Activated CD4-positive, alpha-beta memory T cell treated with anti-CD3 and anti-CD28 coated beads for 36 hours (primary cell): ENCODE data around the gene CCDC6. TPM values are rescaled to one million over a fixed set of nuclear protein-coding genes. Genes with fewer than 3 reads are reported as not detected.

Source experiments
- CTCF ChIA-PET: fragments of 350-600 bp; sonication (Branson Sonifier 250); formaldehyde crosslinking; loops from one replicate; lab custom pipeline; 2021; ENCODE audit warnings: antibody characterized with exemption, inconsistent platforms; lab: Charles Lee
- POLR2A ChIA-PET: fragments of 350-600 bp; sonication (Branson Sonifier 250); formaldehyde crosslinking; loops from one replicate; lab custom pipeline; 2021; ENCODE audit warnings: antibody characterized with exemption; lab: Charles Lee
- DNase-seq: peaks from one replicate; pipeline ENCODE4 v3.0.0-alpha.2; 2020
- H3K27ac Mint-ChIP-seq: one replicate; pipeline ENCODE4 v1.8.0; 2021; ENCODE audit warnings: mixed read lengths
- H3K27me3 Mint-ChIP-seq: one replicate; pipeline ENCODE4 v1.8.0; 2021; ENCODE audit warnings: mixed read lengths
- H3K36me3 Mint-ChIP-seq: one replicate; pipeline ENCODE4 v1.8.0; 2021; ENCODE audit warnings: mixed read lengths
- H3K4me1 Mint-ChIP-seq: one replicate; pipeline ENCODE4 v1.8.0; 2021; ENCODE audit warnings: low read depth, mixed read lengths
- H3K4me3 Mint-ChIP-seq: one replicate; pipeline ENCODE4 v1.8.0; 2021; ENCODE audit warnings: mild to moderate bottlenecking, mixed read lengths
- H3K9me3 Mint-ChIP-seq: one replicate; pipeline ENCODE4 v1.8.0; 2021; ENCODE audit warnings: mixed read lengths
- intact Hi-C: fragments of 100-400 bp; cut with micrococcal nuclease; formaldehyde crosslinking; loops from one replicate; pipeline ENCODE4 v1.15.1; 2023
- total RNA-seq, 2 experiments: library from RNA; stranded (reverse); gene quantifications; one replicate each; pipeline ENCODE4 v1.2.3, GENCODE V29; 2021

CCDC6 gene
- total RNA-seq, 2 experiments from 2014 or later: 49.1 to 51.5 TPM

GRCh38 chr10:59926086-59926485, 19.7 kb upstream of the CCDC6 start:
- H3K4me3 Mint-ChIP-seq: no peak overlapping the region
- H3K9me3 Mint-ChIP-seq: peaks cover 22% of the 10 kb centered on the region
- ChIA-PET CTCF (no interaction called here), POLR2A (no interaction called here)
- peaks cover 11% of the 10 kb centered on the region for H3K27me3 Mint-ChIP-seq
- peaks cover 12% of the 10 kb centered on the region for H3K36me3 Mint-ChIP-seq
- DNase-seq: no peak
- no peak overlapping the region for H3K27ac Mint-ChIP-seq
- intact Hi-C loops: no loop called here
- no peaks in the 10 kb centered on the region for H3K4me1 Mint-ChIP-seq

GRCh38 chr10:59922907-59923306, 16.6 kb upstream of the CCDC6 start:
- no peaks in the 10 kb centered on the region for H3K4me1 Mint-ChIP-seq
- peaks cover 20% of the 10 kb centered on the region for H3K9me3 Mint-ChIP-seq
- peaks cover 12% of the 10 kb centered on the region for H3K36me3 Mint-ChIP-seq
- H3K27ac Mint-ChIP-seq: no peak overlapping the region
- intact Hi-C loops: no loop called here
- H3K27me3 Mint-ChIP-seq: peaks cover 20% of the 10 kb centered on the region
- POLR2A ChIA-PET: no interaction called here
- H3K4me3 Mint-ChIP-seq: no peak overlapping the region
- no peak for DNase-seq
- CTCF ChIA-PET: interaction anchor here (0.6 kb wide), 1 partner anchor 62 kb away, joined by 3 read pairs; no protein-coding TSS in a partner anchor

- Mint-ChIP-seq H3K27ac (no peak overlapping the region), H3K4me1 (no peaks in the 10 kb centered on the region), H3K36me3 (peaks cover 17% of the 10 kb centered on the region), H3K27me3 (peaks cover 18% of the 10 kb centered on the region), H3K4me3 (no peak overlapping the region), H3K9me3 (peaks cover 21% of the 10 kb centered on the region)
- CTCF ChIA-PET: no interaction called here
- POLR2A ChIA-PET: no interaction called here
- intact Hi-C loops: no loop called here
- DNase-seq: no peak
Measured at GRCh38 chr10:59917922-59918321, 11.6 kb upstream of the CCDC6 start.

- Mint-ChIP-seq H3K9me3 (peaks cover 9% of the 10 kb centered on the region), H3K4me1 (peaks cover 8% of the 10 kb centered on the region), H3K36me3 (peaks cover 8% of the 10 kb centered on the region), H3K27ac (no peak overlapping the region), H3K4me3 (no peak overlapping the region), H3K27me3 (peaks cover 11% of the 10 kb centered on the region)
- DNase-seq: no peak
- intact Hi-C loops: no loop called here
- CTCF ChIA-PET: interaction anchor here (1.5 kb wide), 1 partner anchor 49 kb away, joined by 3 read pairs; no protein-coding TSS in a partner anchor
- POLR2A ChIA-PET: no interaction called here
Measured at GRCh38 chr10:59913547-59914237, 7.3 kb upstream of the CCDC6 start.

- CTCF ChIA-PET: interaction anchor here (1.4 kb wide), 1 partner anchor 80 kb away, joined by 3 read pairs; no protein-coding TSS in a partner anchor
- no peak for DNase-seq
Measured at GRCh38 chr10:59910867-59911266, 4.5 kb upstream of the CCDC6 start.

GRCh38 chr10:59909815-59910214, 3.5 kb upstream of the CCDC6 start:
- no peak for DNase-seq
- no peak overlapping the region for H3K27ac Mint-ChIP-seq
- CTCF ChIA-PET: interaction anchor here (5.5 kb wide), 1 partner anchor 44 kb away, joined by 69 read pairs; no protein-coding TSS in a partner anchor
- peaks cover 9% of the 10 kb centered on the region for H3K9me3 Mint-ChIP-seq
- H3K4me1 Mint-ChIP-seq: peaks cover 32% of the 10 kb centered on the region
- H3K27me3 Mint-ChIP-seq: peaks cover 4% of the 10 kb centered on the region
- no peak overlapping the region for H3K4me3 Mint-ChIP-seq
- POLR2A ChIA-PET: interaction anchor here (2.8 kb wide), 1 partner anchor 30 kb away, joined by 14 read pairs; no protein-coding TSS in a partner anchor
- intact Hi-C loops: loop anchor here (5.0 to 10.0 kb wide), 5 partner anchors 103 to 1995 kb away; partner anchors contain the start of genes ARID5B, CDK1 and TFAM
- peaks cover 14% of the 10 kb centered on the region for H3K36me3 Mint-ChIP-seq

More at GRCh38 chr10:59910867-59911266, 4.5 kb upstream of the CCDC6 start:
- no peak overlapping the region for H3K4me3 Mint-ChIP-seq
- no peak overlapping the region for H3K27ac Mint-ChIP-seq
- intact Hi-C loops: no loop called here
- POLR2A ChIA-PET: no interaction called here
- H3K27me3 Mint-ChIP-seq: peaks cover 4% of the 10 kb centered on the region
- peaks cover 8% of the 10 kb centered on the region for H3K36me3 Mint-ChIP-seq
- peaks cover 28% of the 10 kb centered on the region for H3K4me1 Mint-ChIP-seq
- peaks cover 9% of the 10 kb centered on the region for H3K9me3 Mint-ChIP-seq

- DNase-seq: no peak
- H3K4me1 Mint-ChIP-seq: peaks cover 42% of the 10 kb centered on the region
- intact Hi-C loops: loop anchor here (1.0 to 10.0 kb wide), 7 partner anchors 92 to 1996 kb away; partner anchors contain the start of genes ARID5B, CDK1 and TFAM
- peaks cover 16% of the 10 kb centered on the region for H3K36me3 Mint-ChIP-seq
- H3K4me3 Mint-ChIP-seq: peak overlapping the region; percentile 91
- peaks cover 4% of the 10 kb centered on the region for H3K9me3 Mint-ChIP-seq
- POLR2A ChIA-PET: interaction anchor here (0.6 to 4.6 kb wide), 10 partner anchors 21 to 113 kb away, joined by 3 to 30 read pairs (median 3); no protein-coding TSS in a partner anchor
- CTCF ChIA-PET: interaction anchor here (0.9 to 5.5 kb wide), 7 partner anchors 20 to 286 kb away, joined by 3 to 69 read pairs (median 5); no protein-coding TSS in a partner anchor
- H3K27me3 Mint-ChIP-seq: peaks cover 4% of the 10 kb centered on the region
- peak overlapping the region; percentile 96 for H3K27ac Mint-ChIP-seq
Measured at GRCh38 chr10:59908808-59909143, 2.4 kb upstream of the CCDC6 start.

- H3K36me3 Mint-ChIP-seq: peaks cover 18% of the 10 kb centered on the region
- peak overlapping the region; percentile 91 for H3K4me3 Mint-ChIP-seq
- peaks cover 4% of the 10 kb centered on the region for H3K27me3 Mint-ChIP-seq
- intact Hi-C loops: loop anchor here (1.0 to 10.0 kb wide), 10 partner anchors 43 to 1997 kb away; partner anchors contain the start of genes ARID5B, CDK1, CISD1 and TFAM
- CTCF ChIA-PET: interaction anchor here (0.8 to 5.5 kb wide), 13 partner anchors 20 to 285 kb away, joined by 3 to 69 read pairs (median 5); no protein-coding TSS in a partner anchor
- POLR2A ChIA-PET: interaction anchor here (0.6 to 4.6 kb wide), 13 partner anchors 20 to 114 kb away, joined by 3 to 30 read pairs (median 3); no protein-coding TSS in a partner anchor
- H3K4me1 Mint-ChIP-seq: peaks cover 47% of the 10 kb centered on the region
- no peaks in the 10 kb centered on the region for H3K9me3 Mint-ChIP-seq
- H3K27ac Mint-ChIP-seq: peak overlapping the region; percentile 96
- DNase-seq: peak; percentile 69
Measured at GRCh38 chr10:59907918-59908807, 1.8 kb upstream of the CCDC6 start.

GRCh38 chr10:59907537-59907917, 1.2 kb upstream of the CCDC6 start:
- Mint-ChIP-seq H3K27me3 (peaks cover under 1% of the 10 kb centered on the region), H3K9me3 (no peaks in the 10 kb centered on the region), H3K4me3 (peak overlapping the region; percentile 91), H3K27ac (peak overlapping the region; percentile 96), H3K4me1 (peaks cover 53% of the 10 kb centered on the region), H3K36me3 (peaks cover 24% of the 10 kb centered on the region)
- CTCF ChIA-PET: interaction anchor here (0.8 to 5.5 kb wide), 11 partner anchors 26 to 285 kb away, joined by 3 to 69 read pairs (median 9); no protein-coding TSS in a partner anchor
- POLR2A ChIA-PET: interaction anchor here (0.8 to 4.6 kb wide), 7 partner anchors 22 to 79 kb away, joined by 3 to 30 read pairs (median 4); no protein-coding TSS in a partner anchor
- intact Hi-C loops: loop anchor here (1.0 to 10.0 kb wide), 8 partner anchors 42 to 1997 kb away; partner anchors contain the start of genes ARID5B, CDK1, CISD1 and TFAM
- no peak for DNase-seq

- H3K36me3 Mint-ChIP-seq: peaks cover 34% of the 10 kb centered on the region
- H3K4me1 Mint-ChIP-seq: peaks cover 66% of the 10 kb centered on the region
- peak overlapping the region; percentile 91 for H3K4me3 Mint-ChIP-seq
- peak; percentile 40 for DNase-seq
- ChIA-PET POLR2A (interaction anchor here (0.7 to 4.6 kb wide), 18 partner anchors 11 to 872 kb away, joined by 3 to 47 read pairs (median 4); partner anchors contain the start of genes CDK1 and SLC16A9), CTCF (interaction anchor here (0.8 to 5.5 kb wide), 26 partner anchors 8 to 828 kb away, joined by 3 to 69 read pairs (median 4); no protein-coding TSS in a partner anchor)
- intact Hi-C loops: loop anchor here (1.0 to 10.0 kb wide), 10 partner anchors 19 to 1999 kb away; partner anchors contain the start of genes ARID5B, CDK1, CISD1 and SLC16A9
- no peaks in the 10 kb centered on the region for H3K27me3 Mint-ChIP-seq
- peak overlapping the region; percentile 96 for H3K27ac Mint-ChIP-seq
- H3K9me3 Mint-ChIP-seq: no peaks in the 10 kb centered on the region
Measured at GRCh38 chr10:59905731-59906416, 482 bp downstream of the CCDC6 start.
